Mucosa of gallbladder (tissue), 1 donor: ENCODE results near the gene ZNF385C. TPM values are rescaled to one million over a fixed set of nuclear protein-coding genes. Genes with fewer than 3 reads are reported as not detected.
A peak's percentile ranks its signal among the peaks of the same experiment; 100 is the strongest.

Source experiments
- DNase-seq: peaks from one replicate; pipeline ENCODE4 v3.0.0-alpha.2; 2020; ENCODE audit warnings: low spot score
- total RNA-seq: library from RNA; stranded (reverse); gene quantifications from one replicate; pipeline ENCODE4 v1.2.1, GENCODE V29; 2021
- donor health status: DM: no; HTN: no; CAD: no.

ZNF385C gene
- total RNA-seq, 1 donor from 2014 or later = 0.32 TPM

DNA sequence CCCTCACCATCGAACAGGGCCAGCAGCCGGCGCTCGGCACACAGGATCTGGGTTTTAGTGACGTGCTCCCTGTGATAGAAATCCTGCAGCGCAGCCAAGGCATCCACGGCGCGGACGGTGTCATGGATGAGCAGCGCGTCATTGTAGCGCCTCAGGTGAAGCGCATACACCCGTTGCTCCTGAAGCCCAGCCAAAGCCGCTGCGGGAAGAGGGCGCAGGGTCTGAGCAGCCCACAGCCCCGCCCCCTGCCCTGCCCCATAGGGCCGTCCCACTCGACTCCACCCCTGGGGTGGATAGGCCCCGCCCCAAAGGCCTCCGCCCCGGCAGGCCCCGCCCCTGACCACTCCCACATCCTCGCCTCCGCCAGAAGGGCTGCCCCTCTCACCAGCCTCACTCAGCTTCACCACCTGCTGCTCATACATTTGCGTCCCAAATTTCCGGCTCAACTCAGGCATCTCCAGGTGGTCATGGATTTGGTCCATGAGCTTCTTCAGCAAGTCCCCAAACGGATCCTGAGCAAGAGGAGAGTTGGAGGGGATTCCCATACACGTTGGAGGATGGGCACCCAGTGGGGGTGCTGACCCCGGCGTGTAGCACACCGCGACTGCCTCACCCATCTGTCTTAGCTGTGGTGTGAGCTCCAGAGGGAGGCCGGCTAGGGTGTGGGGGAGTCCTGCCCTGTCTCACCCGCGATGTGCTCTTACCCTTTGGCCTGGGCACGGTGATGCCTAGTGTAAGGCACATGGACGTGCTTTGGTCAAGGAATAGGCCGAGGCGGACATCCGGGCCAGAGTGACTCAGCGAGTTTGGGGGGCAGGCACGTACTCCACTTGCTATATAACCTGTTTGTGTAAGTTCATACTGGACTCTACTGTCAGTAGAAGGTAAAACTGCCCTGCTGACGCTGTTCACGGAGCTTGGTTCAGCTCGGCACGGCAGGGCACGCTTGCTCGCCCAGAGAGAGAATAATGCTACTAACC is 9.6 kb upstream of the ZNF385C start:
- DNase-seq = peak; percentile 78

DNA sequence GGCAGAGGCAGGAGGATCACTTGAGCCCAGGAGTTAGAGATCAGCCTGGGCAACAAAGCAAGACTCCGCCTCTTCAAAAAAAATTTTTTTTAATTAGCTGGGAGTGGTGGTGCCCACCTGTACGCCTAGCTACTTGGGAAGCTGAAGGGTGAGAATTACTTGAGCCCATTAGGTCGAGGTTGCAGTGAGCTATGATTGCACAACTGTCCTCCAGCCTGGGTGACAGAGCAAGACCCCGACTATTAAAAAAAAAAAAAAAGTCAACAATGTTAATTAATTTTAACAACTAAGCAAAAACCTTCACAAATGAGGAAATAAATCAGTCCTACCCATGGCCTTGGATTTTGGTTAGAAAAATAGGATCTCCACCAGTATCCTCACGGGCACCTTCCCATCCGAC is 8.9 kb upstream of the ZNF385C start:
- no peak for DNase-seq

DNA sequence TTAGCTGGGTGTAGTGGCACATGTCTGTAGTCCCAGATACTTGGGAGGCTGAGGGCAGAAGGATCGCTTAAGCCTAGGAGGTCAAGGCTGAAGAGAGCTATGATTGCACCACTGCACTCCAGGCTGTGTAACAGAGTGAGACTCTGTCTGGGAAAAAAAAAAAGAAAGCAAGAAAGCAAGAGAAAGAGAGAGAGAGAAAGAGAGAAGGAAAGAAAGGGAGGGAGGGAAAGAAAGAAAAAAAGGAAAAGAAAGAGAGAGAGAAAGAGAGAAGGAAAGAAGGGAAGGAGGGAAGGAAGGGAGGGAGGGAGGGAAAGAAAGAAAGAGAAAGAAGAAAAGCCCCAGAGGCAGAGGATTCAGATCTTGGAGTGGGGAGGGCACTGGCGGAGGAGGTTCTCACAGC is 7.7 kb upstream of the ZNF385C start:
- no peak for DNase-seq

GRCh38 chr17:42104264-42104663 is 6.0 kb upstream of the ZNF385C start:
- DNase-seq = no peak

- no peak for DNase-seq
Measured at GRCh38 chr17:42103221-42103954, 5.1 kb upstream of the ZNF385C start.

DNA sequence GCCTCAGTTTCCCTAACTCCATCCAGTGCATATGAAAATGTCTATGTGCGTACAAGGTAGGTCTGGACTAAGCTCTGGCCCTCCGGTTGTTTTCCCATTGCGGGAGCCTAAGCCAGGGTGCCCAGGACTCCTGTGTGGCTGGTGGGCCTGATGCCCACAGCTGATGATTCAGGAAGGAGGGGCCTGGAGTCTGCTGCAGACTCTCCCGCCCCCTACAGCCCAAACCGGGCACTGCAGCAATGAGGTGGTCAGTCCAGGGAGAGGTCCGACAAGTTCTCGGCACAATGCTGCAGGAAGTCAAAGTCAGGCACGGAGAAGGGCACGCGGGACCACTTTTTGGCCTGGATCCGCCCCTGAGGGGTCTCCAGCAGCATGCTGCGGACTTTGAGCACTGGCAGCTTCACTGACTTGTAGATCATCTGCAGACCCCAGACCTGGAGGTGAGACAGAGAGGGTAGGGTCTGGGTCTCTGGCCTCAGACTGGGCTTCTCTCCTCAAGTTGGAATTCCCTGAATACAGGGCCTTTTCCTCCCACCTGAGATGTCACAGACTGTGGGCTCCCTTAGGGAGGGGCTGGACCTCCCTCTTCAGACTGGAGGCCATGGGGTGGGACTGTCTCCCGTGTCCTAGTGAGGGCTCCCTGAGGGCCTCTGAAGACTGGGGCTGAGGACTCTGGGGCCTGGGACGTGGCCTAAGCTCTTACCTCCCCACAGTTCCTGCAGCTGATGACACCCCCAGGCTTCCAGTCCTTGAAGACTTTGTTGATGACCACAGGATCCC is 3.4 kb upstream of the ZNF385C start:
- DNase-seq = peak; percentile 69

DNA sequence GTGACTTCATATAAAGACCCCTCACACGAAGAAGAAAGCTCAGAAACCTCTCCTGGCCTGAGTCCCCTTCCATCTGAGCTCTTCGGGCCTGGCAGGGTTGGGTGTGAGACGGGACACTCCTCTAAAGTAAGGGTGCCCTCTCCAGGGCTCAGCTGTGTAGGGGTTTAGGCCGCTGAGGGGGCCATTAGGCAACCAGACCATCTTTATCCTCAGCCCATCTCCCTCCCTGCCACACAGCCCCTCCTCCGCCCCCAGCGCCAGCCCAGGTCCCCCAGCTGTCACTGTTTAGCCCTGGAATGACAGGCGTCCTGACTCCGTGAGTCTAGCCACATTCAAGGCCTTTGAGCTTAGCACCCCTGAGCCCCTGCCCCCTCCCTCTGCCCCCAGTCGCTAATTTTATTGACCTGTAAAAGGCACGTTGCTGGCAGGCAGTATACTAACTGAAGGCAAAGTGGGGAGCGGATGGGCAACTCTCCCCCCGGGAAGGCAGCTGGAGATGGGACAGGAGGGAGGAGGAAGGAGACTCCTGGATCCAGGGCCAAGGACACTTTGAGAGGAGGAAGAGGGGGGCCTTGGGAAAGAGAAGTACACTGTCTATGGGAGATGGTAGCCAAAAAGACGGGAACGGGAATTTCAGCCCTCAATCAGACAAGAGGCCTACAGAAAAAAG is 592 bp upstream of the ZNF385C start:
- no peak for DNase-seq

DNA sequence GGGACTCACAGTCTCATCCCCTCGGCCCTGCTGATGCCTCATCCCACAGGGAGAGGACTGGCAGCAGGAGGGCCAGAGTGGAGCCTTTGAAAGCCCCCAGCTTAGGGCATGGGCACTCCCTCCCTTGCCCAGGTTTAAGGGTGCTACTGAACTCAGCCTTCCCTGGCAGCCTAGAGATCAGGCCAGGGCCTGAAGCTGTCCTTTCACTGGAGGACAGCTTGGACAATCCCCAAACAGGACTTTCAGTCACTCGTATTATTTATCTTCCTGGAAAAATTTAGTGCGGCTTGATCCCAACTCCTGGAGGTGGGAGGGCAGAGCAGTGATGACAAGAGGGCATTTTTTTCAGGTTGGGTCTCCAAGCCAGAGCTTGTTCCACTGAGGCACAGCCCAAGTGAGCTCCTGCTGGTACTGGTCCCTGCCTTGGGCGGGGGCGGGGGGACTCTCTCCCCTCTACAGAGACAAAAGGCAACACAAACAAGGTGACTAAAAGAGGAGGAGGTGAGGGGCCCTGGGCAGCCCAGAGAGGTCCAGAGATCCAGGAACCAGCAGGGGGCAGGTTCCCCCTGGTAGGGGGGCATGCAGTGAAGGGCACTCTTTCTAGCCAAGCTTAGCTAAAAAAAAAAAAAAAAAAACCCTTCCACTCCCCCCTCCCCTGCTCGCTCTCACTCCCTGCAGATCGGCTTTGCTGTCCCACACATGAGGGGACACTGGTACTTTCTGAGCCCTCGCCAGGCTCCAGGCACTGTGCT is 1.7 kb downstream of the ZNF385C start:
- no peak for DNase-seq

DNA sequence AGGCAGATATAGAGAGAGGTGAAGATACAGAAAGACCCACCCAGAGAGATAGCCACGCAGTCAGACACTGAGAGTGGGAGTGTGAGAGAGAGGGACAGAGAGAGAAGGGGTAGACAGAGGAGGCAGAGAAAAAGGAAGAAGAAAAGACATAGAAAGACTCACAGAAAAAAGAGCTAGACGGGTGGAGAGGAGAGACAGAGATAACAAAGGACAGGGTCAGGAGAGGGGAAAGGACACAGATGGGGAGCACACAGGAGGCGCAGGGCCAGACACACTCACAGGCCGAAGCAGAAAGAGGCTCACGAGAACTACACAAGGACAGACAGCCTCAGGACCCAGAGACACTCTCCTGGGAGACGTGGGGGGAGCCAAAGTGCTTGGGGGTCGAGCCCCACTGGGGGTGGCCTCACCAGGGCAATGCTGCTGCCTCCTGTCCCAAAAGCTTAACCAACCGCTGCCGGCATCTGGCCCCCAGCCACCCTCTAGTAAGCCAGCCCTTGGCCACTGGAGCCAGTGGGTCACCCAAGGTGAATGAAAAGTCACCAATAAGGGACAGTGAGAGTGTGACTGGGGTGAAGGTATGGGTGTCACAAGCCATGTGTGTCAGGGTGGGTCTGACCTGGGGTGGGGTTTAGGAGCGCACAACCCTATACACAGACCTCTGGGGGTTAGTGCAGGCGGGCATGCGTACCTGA is 3.8 kb downstream of the ZNF385C start:
- DNase-seq = no peak

DNA sequence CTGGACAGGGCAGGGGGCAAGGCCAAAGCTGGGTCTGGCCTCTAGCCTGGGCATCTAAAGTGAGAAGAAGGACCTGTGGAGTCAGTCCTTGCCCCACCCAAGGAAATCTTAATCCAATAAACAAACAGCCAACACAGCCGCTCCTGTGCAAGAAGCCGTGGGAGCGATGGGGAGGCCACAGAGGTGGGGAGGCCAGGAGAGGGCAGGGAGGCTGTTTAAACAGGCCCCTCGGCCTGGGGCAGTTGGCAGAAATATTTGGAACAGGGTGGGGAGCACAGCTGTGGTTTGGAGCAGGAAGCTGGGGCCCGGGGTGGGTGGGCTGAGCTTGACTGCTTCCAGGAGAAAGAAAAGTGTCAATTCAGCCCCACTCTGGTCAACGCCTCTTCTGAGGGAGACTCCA is 5.3 kb downstream of the ZNF385C start:
- DNase-seq = no peak

DNA sequence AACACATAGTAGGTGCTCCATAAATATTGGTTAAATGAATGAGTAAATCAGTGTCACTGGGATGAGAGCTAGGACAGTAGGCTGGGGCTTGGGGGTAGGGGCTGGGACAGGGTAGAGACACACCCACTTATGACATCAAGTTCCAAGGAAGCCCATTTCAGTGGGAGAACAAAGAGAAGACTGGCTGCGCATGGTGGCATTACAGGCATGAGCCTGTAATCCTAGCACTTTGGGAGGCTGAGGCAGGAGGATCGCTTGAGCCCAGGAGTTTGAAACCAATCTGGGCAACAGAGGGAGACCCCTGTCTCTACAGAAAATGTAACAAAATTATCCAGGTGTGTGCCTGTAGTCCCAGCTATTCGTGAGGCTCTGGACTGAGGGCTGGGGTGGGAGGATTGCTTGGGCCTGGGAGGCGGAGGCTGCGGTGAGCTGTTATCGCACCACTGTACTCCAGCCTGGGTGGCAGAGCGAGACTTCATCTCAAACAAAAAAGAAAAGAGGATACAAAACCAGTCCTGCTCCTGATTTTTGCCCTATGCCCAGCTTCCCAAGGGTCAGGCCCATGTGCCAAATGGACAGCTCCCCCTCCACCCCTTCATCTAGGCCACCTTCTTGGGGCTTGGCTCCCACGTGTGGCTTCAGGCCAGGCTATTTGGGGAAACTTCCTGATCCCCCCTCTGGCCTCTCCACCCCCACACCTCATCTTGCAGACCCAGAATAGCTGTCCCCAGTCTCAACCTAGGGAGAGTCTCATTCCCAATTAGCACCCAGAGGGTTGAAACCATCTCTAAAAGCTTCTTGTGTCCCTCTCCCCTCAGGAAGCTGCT is 7.1 kb downstream of the ZNF385C start:
- DNase-seq = no peak

- DNase-seq = no peak
Measured at GRCh38 chr17:42088736-42089135, 9.5 kb downstream of the ZNF385C start.

DNA sequence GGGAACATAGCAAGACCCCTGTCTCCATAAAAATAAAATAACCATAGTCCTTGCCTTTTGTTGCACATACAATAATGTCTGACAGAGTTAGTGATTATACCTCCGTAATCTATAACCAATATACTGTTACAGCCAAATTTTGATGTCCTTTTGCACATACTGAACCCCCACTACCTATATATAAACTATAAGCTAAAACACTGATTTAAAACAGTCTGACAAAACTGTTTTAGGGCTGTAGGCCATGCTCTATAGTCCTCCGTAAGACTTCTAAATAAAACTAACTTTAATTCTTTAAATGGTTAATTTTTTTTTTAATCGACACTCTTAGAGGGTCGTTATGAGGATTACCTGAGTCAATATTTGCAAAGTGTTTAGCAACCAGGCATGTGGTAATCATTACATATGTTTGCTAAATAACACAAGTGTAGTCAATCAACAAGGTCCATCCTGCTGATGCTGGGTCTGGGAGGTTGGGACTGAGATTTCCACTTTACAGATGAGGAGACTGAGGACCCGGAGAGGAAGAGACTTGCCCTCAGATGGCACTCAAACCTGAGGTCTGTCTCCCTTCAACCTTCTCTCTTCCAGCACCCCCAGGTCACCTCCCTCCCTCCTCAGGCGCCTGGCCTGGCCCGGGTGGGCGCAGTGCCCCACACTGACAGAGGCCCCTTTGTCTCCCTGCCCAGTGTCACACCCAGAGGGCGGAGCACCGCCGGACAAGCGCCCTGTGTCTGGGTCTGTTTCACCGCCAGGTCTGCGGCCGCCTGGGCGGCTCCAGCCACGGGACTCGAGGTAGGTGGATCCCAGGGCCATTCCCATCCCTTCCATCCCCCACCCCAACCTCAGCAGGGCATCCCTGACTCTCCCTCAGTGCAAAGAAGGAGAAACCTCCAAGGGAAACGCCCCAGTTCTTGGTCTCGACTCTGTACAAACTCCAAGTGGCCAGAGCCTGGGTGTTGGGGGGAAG is 10.3 kb downstream of the ZNF385C start:
- no peak for DNase-seq

DNA sequence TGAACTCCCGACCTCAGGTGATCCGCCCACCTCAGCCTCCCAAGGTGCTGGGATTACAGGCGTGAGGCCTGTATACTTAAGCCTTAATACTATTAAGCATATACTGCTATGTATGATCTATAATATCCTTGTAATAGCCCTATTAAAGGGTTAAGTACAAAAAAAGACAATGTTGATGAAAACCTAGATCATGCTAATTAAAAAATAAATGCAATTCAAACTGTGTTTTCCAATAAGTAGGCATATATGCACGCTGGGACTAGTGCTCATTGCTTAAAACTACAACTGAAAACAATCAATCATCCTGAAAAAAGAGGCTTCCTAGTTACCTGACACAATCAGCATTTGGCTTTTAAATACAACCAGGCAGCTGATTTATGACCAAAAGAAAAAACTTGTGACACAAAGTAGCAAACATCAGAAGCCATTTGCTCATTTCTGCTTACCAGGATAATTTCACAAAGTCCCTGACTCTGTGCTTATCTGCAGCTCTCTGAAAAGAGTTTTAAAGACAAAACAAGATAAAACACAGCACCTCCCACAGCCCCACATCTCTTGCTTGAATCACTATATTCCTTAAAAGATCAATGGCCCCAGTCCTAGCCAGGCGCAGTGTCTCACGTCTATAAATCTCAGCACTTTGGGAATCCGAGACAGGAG is 11.1 kb downstream of the ZNF385C start:
- DNase-seq = no peak

DNA sequence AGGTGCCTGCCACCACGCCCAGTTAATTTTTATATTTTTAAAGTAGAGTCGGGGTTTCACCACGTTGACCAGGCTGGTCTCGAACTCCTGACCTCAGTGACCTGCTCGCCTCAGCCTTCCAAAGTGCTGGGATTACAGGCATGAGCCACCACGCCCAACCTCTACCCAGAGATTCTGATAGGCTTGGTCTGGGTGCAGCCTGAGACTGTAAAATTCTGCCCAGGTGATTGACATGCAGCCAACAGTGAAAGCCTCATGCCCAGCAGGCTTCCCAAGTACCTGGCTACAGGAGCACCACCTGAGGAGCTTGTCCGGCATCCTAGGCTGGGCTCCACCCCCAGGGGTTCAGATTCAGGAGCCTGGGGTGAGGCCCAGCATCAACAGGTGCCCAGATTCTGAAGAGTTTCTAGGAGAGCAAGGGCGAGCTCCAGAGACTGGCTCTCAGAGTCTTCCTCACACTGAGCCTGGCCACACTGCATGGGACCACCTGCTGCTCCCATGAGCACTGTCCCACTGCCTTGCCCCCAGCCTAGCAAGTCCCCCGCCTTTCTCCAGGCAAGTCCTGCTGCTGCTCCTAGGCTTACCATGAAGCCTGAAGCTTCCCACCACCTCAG is 16.6 kb downstream of the ZNF385C start:
- no peak for DNase-seq

DNA sequence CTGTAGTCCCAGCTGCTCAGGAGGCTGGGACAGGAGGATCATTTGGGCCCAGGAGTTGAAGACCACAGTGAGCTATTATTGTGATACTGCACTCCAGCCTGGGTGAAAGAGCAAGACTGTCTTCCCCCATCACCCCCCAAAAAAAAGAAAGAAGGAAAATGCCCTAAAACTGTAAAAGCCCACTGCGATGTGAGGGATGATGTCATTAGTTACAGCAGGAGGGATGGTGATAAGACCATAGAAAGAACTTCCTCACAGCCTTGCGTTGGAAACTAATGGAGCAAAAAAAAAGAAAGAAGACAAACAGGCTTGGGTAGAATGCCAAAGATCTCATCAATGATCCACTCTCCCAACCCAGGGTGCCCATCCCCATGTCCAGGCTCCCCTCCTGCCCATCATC is 18.7 kb downstream of the ZNF385C start:
- no peak for DNase-seq

DNA sequence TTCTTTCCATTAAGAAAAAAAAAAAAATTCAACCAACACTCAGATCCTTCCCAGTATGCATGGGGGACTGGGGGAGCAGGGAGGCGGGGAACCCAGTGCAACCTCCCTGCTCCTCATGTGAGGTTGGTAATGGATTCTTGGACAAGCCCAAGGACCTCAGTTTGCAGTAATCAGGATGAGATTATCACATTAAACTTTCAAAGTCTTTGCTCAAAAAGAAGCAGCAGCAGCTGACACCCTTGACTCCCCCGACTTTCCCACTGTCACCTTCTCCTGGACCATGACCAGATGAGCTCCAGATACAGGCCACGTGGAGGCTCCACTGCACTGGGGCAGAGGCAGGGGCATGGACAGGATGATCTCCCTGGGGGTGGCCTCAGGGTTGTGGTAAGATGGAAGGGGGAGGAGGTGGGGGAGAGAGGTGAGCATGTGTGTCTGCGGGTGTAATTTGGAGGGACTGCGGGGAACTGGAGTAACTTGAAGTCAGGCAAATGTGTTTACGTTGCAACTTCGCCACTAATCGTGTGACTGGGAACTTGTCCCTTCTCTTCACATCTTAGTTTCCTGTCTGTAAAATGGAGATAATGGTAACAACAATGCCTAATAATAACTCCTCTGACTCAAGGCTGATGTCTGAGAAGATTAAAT is 19.8 kb downstream of the ZNF385C start:
- no peak for DNase-seq
